KOPT-K1 (cell line): ENCODE measurements around the gene ECE1.

Source experiments
- H3K27ac ChIP-seq: fragments of 200-600 bp; sonication (generic); 2 replicates; pipeline ENCODE4 v1.5.1; 2016; ENCODE audit warnings: antibody characterized with exemption, mild to moderate bottlenecking, low read depth, low read length; ENCODE audit not compliant: poor library complexity, severe bottlenecking
- H3K36me3 ChIP-seq: fragments of 200-600 bp; sonication (generic); 2 replicates; pipeline ENCODE4 v1.5.1; 2017; ENCODE audit warnings: antibody characterized with exemption, mild to moderate bottlenecking, low read length, moderate library complexity; ENCODE audit not compliant: insufficient read depth
- H3K9me3 ChIP-seq: fragments of 200-600 bp; sonication (generic); 2 replicates; pipeline ENCODE4 v1.5.1; 2017; ENCODE audit warnings: antibody characterized with exemption, low read length, mild to moderate bottlenecking; ENCODE audit not compliant: insufficient read depth, poor library complexity, severe bottlenecking

ECE1 gene

GRCh38 chr1:21289700-21290545 is at the start of gene ECE1:
TSS of gene ECE1 (minus strand) at chr1:21290463. CDS start at chr1:21290414, 49 bp downstream.
- Histone ChIP-seq H3K36me3 (no peaks in the 10 kb centered on the region), H3K9me3 (no peaks in the 10 kb centered on the region), H3K27ac (peak within 1 kb of the TSS; percentile 42)

- Histone ChIP-seq H3K27ac (no peak overlapping the region), H3K36me3 (no peaks in the 10 kb centered on the region)
These were observed 49.3 kb upstream of the ECE1 start for GRCh38 chr1:21339356-21340229.

GRCh38 chr1:21338573-21339355 is 48.5 kb upstream of the ECE1 start:
- Histone ChIP-seq H3K9me3 (no peaks in the 10 kb centered on the region), H3K36me3 (no peaks in the 10 kb centered on the region), H3K27ac (no peak overlapping the region)

More at GRCh38 chr1:21339356-21340229, 49.3 kb upstream of the ECE1 start:
- no peaks in the 10 kb centered on the region for H3K9me3 ChIP-seq

- Histone ChIP-seq H3K9me3 (no peaks in the 10 kb centered on the region), H3K27ac (no peak overlapping the region), H3K36me3 (no peaks in the 10 kb centered on the region)
These were observed 47.8 kb upstream of the ECE1 start for GRCh38 chr1:21337928-21338572.

GRCh38 chr1:21337454-21337927 is 47.2 kb upstream of the ECE1 start:
- no peaks in the 10 kb centered on the region for H3K9me3 ChIP-seq
- H3K36me3 ChIP-seq: no peaks in the 10 kb centered on the region
- H3K27ac ChIP-seq: no peak overlapping the region

GRCh38 chr1:21337010-21337437 is 46.8 kb upstream of the ECE1 start:
- no peak overlapping the region for H3K27ac ChIP-seq
- no peaks in the 10 kb centered on the region for H3K9me3 ChIP-seq
- no peaks in the 10 kb centered on the region for H3K36me3 ChIP-seq

- H3K36me3 ChIP-seq: no peaks in the 10 kb centered on the region
- H3K9me3 ChIP-seq: no peaks in the 10 kb centered on the region
- peak overlapping the region; percentile 68 for H3K27ac ChIP-seq
These were observed 45.5 kb upstream of the ECE1 start for GRCh38 chr1:21335750-21336224.

GRCh38 chr1:21335088-21335691 is 44.9 kb upstream of the ECE1 start:
- Histone ChIP-seq H3K27ac (peak overlapping the region; percentile 68), H3K36me3 (no peaks in the 10 kb centered on the region; the same call in 1 of the 2 replicates), H3K9me3 (no peaks in the 10 kb centered on the region)

- H3K27ac ChIP-seq: peak overlapping the region; percentile 68
- no peaks in the 10 kb centered on the region; the same call in 1 of the 2 replicates for H3K36me3 ChIP-seq
- H3K9me3 ChIP-seq: no peaks in the 10 kb centered on the region
These were observed 44.2 kb upstream of the ECE1 start for GRCh38 chr1:21334214-21335087.

GRCh38 chr1:21333824-21334213 is 43.6 kb upstream of the ECE1 start:
- peak overlapping the region; percentile 68 for H3K27ac ChIP-seq

GRCh38 chr1:21332554-21333311 is 42.5 kb upstream of the ECE1 start:
- H3K27ac ChIP-seq: peak overlapping the region; percentile 26
- H3K9me3 ChIP-seq: no peaks in the 10 kb centered on the region
- H3K36me3 ChIP-seq: no peaks in the 10 kb centered on the region; the same call in 1 of the 2 replicates

More at GRCh38 chr1:21333824-21334213, 43.6 kb upstream of the ECE1 start:
- Histone ChIP-seq H3K36me3 (no peaks in the 10 kb centered on the region; the same call in 1 of the 2 replicates), H3K9me3 (no peaks in the 10 kb centered on the region)

- Histone ChIP-seq H3K27ac (peak overlapping the region; percentile 3), H3K36me3 (no peaks in the 10 kb centered on the region; the same call in 1 of the 2 replicates), H3K9me3 (no peaks in the 10 kb centered on the region)
These were observed 41.7 kb upstream of the ECE1 start for GRCh38 chr1:21331752-21332478.
